CD4-positive, alpha-beta T cell treated with Interleukin-6 at 100 ng/mL for 8 hours (primary cell): ENCODE data around the gene ITPR3.
A peak's percentile ranks its signal among the peaks of the same experiment; 100 is the strongest.

Experiments
- DNase-seq: peaks from one replicate; pipeline ENCODE4 v3.0.0-alpha.2; 2020; ENCODE audit warnings: mixed read lengths, low spot score

The ITPR3 gene

DNA sequence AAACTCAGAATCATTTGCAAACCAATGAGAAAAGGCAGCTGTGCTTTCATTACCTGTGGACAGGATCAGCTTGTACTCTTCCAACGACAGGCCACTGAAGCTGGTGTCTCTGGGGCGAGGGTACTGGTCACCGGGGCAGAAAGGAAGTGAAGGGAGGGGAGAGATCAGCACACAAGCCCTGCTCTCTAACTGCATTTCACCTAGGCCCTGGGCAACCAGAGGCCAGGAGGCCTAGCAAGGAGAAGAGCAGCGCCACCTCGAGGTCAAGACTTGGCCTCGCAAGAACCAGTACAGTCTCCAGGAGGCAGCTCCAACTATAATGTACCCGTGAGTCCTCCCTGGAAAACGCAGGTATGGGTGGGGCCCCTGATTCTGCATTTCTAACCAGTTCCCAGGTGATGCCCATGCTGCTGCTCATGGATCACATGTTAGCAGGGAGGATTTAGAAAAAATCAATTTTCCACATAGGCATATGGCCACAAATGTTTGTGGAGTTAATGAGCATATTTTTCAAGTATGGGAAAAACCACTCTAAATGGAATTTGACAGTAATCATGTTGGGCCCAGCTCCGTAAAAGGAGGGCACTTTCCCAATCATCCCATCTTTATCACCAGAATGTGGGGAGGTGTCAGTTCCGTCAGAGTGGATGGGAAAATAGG lies 79.4 kb downstream of the ITPR3 start:
- DNase-seq = peak; percentile 73

GRCh38 chr6:33702345-33702977 lies 81.3 kb downstream of the ITPR3 start:
- peak; percentile 21 for DNase-seq

GRCh38 chr6:33704215-33705066 lies 83.3 kb downstream of the ITPR3 start:
- DNase-seq = no peak

DNA sequence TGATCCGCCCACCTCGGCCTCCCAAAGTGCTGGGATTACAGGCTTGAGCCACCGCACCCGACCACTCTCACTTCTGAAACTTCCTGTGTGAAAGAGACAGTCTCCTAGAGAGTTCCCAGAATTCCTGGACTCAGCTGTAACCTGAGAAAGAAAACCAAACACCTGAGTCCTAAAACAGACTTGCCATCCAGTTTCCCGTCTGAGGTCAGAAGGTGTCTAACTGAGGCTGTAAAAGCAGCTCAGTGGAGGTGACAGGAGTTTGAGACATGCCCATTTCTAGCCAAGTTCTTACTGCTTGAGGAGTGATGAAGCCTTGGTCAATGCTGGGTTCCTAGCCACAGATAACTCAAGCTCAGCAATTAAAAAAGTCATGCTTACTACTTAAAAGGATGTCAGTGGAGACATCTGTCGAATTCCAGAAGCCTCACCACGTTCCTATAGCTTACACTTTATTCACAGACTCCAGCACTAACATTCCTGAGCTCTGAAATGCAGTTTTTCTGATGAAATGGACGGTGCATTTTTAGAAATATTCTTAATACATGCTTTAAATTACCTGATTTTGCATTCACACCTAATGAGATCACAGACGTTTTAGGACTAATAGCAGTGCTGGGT lies 84.3 kb downstream of the ITPR3 start:
- DNase-seq = no peak

- no peak for DNase-seq
These were observed 85.0 kb downstream of the ITPR3 start for GRCh38 chr6:33705955-33706725.

DNA sequence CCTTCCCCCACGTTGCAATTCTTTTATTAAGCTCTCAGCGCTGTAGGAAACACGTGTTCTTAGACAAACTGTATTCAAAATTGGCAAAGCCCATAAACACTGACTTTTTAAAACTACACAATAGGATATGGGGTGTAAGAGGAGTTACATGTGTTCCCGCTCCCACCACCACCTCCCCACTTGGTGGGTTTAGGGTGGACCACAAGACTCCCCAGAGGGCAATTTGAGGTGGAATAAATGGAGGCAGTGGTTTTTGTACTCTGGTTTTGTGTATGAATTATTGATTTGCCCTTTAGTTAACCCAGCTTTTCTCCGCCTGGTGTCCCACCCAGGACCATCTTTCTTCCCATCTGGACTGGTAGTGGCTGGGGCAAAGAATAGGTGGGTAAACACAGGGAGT lies 86.6 kb downstream of the ITPR3 start:
- no peak for DNase-seq

- DNase-seq = no peak
These were observed 87.5 kb downstream of the ITPR3 start for GRCh38 chr6:33708516-33709204.

- no peak for DNase-seq
These were observed 88.6 kb downstream of the ITPR3 start for GRCh38 chr6:33709605-33710295.

DNA sequence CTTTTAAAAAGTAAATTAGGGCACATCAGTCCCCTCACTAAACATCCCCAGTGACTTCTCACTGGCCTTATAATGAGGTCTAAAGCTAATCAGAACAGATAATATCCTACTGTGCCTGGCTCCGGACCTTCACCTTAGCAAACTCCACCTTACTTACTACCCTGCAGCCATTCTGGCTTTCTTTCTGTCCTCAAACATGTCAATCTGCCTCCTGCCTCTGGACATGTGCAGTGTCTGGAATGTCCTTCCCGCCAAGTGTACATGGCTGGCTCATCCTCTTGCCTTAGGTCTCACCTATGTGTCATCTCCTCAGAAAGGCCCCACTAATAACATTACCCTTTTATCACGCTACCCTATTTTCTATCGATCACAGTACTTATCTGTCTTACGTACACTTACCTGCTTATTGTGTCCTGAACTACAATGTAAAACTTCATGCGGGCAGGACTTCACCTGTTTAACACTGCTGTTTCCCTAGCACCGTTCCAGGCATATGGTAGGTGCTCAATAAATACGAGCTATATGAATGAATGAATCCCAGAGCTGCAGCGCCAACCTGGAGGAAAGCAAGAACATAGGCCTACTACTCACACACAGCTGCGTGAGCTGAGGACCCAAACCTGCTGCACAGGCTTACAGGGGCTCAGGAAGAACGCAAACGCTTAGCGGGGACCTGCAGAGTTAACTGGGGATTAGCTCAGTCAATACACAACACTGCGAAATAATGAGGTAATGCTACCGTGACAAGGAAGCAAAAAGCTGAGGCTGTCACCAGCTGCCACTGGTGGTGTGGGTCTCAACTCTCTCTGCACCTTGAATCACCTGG lies 89.4 kb downstream of the ITPR3 start:
- no peak for DNase-seq

GRCh38 chr6:33711140-33712129 lies 90.3 kb downstream of the ITPR3 start, which contains the start of gene UQCC2:
Gene UQCC2 (minus strand): TSS chr6:33711700. CDS start chr6:33711686, 14 bp downstream.
- DNase-seq = peak; percentile 98

DNA sequence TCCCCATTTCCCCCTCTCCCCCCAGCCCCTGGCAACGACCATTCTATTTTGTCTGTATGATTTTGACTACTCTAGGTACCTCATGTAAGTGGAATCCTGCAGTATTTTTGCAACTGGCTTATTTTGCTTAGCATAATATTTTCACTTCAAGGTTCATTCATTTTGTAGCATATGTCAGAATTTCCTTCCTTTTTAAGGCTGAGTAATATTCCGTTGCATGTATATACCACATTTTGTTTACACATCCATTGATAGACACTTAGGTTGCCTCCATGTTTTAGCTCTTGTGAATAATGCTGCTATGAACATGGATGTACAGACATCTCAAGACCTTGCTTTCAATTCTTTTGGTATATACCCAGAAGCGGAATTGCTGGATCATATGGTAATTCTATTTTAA lies 91.8 kb downstream of the ITPR3 start:
- DNase-seq = no peak

GRCh38 chr6:33713786-33714185 lies 92.7 kb downstream of the ITPR3 start:
- no peak for DNase-seq

DNA sequence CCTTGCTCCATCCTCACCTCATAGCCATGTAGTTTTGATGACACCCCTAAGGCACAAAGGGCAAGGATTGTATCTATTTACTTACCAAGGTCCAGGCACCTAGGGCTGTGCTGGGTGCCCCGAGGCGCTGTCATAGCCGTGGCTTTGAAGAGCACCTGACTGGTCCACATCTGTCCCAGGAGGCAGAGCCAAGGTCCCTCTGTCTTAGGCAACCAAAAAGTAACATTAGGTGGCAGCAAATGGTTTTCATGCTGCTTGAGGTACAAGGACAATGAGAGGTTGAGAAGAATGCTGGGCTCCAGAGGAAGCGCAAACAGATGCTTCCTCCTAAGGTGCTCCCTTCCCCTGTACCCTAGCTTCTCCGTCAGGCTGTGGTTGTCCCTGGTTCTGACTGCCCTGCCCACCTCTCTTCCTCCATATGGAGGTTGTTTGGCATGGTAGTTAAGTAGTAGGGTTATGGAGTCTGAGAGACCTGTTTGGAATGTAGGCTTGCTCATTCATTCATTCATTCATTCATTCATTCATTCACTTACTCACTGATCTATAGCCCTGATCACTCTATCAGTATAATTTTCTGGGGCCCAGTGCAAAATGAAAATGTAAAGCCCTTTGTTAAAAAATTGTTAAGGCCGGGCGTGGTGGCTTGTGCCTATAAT lies 93.4 kb downstream of the ITPR3 start:
- DNase-seq = no peak

DNA sequence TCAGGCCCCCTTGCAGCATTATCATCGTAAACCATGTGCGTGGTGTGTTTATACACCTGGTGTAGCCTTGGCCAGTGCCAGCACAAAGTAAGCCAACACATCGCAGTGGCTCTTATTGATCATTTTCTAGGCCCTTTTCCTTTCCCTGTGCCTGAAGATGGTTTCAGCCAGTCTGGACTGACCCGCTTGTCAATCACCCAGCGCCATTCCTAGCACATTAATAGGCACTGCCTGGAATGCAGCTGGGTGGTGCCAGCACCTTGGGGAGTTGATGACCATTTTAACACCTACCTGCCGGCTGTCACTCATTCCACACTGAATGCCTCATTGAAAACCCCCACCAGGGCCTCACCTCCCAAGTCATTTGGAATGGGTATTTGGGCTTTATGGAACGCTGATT lies 95.3 kb downstream of the ITPR3 start:
- no peak for DNase-seq

GRCh38 chr6:33716890-33717632 lies 95.9 kb downstream of the ITPR3 start:
- no peak for DNase-seq

GRCh38 chr6:33717934-33718455 lies 96.9 kb downstream of the ITPR3 start:
- DNase-seq = no peak

- DNase-seq = no peak
These were observed 97.6 kb downstream of the ITPR3 start for GRCh38 chr6:33718713-33719112.
